Thyroid gland (tissue), 4 donors: ENCODE measurements around the gene ANO9. TPM values are rescaled to one million over a fixed set of nuclear protein-coding genes. Genes with fewer than 3 reads are reported as not detected.
A peak's percentile ranks its signal among the peaks of the same experiment; 100 is the strongest.

Source experiments
- DNase-seq, 2 donors: peaks; one replicate each; pipeline ENCODE4 v3.0.0-alpha.2; 2019
- H3K27ac ChIP-seq, 3 donors: fragments of 200-600 bp; sonication (generic); 1 replicate in 2 of 3; 2 replicates in 1 of 3; pipeline ENCODE4 v1.5.1; 2016 to 2019; ENCODE audit warnings: mild to moderate bottlenecking in 1 of 3, moderate library complexity in 1 of 3
- H3K27me3 ChIP-seq: fragments of 200-600 bp; sonication (generic); one replicate; pipeline ENCODE4 v1.5.1; 2019
- H3K36me3 ChIP-seq, 2 donors: fragments of 200-600 bp; sonication (generic); one replicate each; pipeline ENCODE4 v1.5.1; 2016 to 2019
- H3K4me1 ChIP-seq, 2 donors: fragments of 200-600 bp; sonication (generic); one replicate each; pipeline ENCODE4 v1.5.1; 2017 to 2019
- H3K4me3 ChIP-seq, 3 donors: fragments of 200-600 bp; sonication (generic); replicated peaks in 1 of 3; 1 replicate in 2 of 3; 2 replicates in 1 of 3; pipeline ENCODE4 v1.5.1; 2016; ENCODE audit warnings: mild to moderate bottlenecking in 1 of 3
- H3K9me3 ChIP-seq: fragments of 200-600 bp; sonication (generic); one replicate; pipeline ENCODE4 v1.5.1; 2017
- CTCF ChIP-seq, 6 experiments: fragments of 200-600 bp in 3 of 6; fragments of 450-650 bp in 3 of 6; sonication (generic) in 3 of 6; IDR thresholded peaks; one replicate each; pipeline ENCODE4 v1.5.1; 2016 to 2019; ENCODE audit warnings: antibody characterized with exemption in 6 of 6, mild to moderate bottlenecking in 2 of 6, inconsistent platforms in 1 of 6, moderate library complexity in 1 of 6
- POLR2A ChIP-seq, 2 donors: fragments of 450-650 bp; IDR thresholded peaks; one replicate each; pipeline ENCODE4 v1.6.1; 2017; ENCODE audit warnings: antibody characterized with exemption in 2 of 2, mild to moderate bottlenecking in 2 of 2, moderate library complexity in 1 of 2
- WGBS, 2 donors: methylation state at CpG; one replicate each; pipeline ENCODE4 v1.1.5; 2017; 5-methylcytosine and 5-hydroxymethylcytosine counted together
- intact Hi-C: fragments of 100-400 bp; cut with DNase I; formaldehyde crosslinking; loops from one replicate; pipeline ENCODE4 v1.15.1; 2023
- total RNA-seq, 4 donors: library from RNA; depleted of rRNA; stranded (reverse); fragments of >200 nt; gene quantifications; one replicate each; pipeline ENCODE4 v1.2.3, GENCODE V29; 2016

The ANO9 gene
- total RNA-seq, 4 donors from 2014 or later = 3.7 to 6.4 (median 4.7) TPM

DNA sequence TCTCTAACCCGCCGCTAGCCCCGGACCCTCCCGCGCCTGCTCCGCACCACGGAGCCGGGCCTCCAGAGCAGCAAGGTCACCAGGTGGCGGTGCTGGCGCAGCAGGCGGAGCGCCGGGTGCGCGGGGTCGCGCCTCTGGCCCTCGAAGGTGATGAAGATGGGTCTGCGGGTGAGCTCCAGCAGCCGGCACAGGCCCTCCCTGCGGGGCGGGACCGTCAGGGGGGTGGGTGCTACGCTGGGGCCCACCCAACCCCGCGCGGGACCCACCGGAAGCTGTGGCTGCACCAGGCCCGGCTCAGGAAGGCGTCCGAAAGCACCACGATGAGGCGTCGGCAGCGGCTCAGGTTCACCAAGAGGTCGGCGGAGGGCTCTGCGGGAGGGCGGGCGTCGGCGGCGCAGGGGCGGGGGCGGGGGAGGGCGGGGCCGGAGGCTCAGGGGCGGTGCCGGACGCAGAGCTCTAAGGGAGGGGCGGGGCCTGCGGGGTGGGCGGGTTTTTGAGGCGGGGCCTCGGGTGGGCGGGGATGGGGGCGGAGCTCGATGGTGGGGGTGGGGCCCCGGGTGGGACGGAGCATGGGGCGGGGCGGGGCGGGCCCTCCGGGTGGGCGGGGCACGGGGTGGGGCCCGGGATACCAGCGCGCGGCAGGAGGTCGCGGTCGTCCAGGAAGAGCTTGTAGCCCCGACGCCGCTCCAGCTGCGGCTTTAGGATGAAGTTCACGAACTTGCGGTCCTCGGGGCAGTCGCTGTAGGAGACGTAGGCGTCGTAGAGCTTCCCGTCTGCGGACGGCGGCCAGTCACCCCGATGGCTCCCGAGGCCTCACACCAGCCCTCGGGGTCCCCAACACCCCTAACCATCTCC lies 34.8 kb downstream of the ANO9 start:
- Histone ChIP-seq H3K36me3 (peaks cover 0 to 9% of the 10 kb centered on the region in 2 donors), H3K9me3 (no peaks in the 10 kb centered on the region), H3K4me1 (peaks cover 0 to 5% of the 10 kb centered on the region in 2 donors), H3K4me3 (peak overlapping the region in 1 of 3 donors; percentile 32), H3K27me3 (no peaks in the 10 kb centered on the region), H3K27ac (peak overlapping the region in 1 of 3 donors; percentile 49)
- DNase-seq = peak; percentile 53 to 59
- WGBS, 2 donors = 21 to 72% methylated on average over 10 to 16 of the region's 91 CpGs
- intact Hi-C loops = no loop called here
- TF ChIP-seq CTCF (IDR thresholded peaks at IDR 0.05) (peak in 1 of 6 experiments; percentile 5), POLR2A (IDR thresholded peaks at IDR 0.05) (no peak)

DNA sequence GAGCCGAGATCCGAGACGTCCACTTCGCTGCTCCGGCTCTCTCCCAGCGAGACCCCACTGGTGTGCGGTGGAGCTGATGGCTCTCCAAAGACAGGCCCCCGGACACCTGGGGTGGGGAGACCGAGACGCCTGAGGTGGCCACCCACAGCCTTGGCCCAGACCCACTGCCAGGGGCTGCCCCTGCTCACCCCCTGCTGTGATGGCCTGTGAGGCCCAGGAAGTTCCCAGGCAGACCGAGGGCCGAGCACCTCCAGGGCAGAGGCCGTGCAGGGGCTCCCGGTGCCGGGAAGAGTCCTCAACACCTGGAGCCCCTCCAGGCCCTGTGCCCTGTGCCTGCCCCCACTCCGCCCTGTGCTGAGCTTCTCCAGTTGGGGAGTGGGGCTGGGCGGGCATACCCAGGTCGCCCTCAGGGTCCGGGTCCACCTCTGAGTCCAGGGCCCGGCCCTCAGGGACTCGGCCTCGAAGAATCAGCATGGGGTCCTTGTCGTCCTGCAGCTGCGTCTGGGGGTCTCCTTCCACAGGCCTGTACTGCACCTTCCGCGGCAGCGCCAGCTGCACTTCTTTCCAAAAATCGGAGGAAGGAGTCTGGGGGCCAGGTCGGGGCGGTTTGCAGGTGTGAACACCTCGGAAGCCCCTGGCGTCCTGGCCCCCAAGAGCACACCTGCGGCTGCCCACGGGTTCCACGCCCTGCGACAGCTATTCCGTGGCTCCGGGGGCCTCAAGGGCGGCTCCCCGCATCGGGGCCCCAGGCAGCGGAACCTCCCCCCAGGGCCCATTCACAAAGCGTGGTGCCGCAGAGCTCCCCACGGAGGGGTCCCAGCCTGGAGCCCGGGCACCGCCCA lies 35.6 kb downstream of the ANO9 start:
- WGBS, 2 donors = 82 to 95% methylated on average over 4 to 17 of the region's 47 CpGs
- intact Hi-C loops = no loop called here
- Histone ChIP-seq H3K27me3 (no peaks in the 10 kb centered on the region), H3K27ac (peak overlapping the region in 1 of 3 donors; percentile 49), H3K4me1 (peaks cover 0 to 5% of the 10 kb centered on the region in 2 donors), H3K9me3 (no peaks in the 10 kb centered on the region), H3K4me3 (peak overlapping the region in 1 of 3 donors; percentile 32), H3K36me3 (peaks cover 0 to 9% of the 10 kb centered on the region in 2 donors)
- DNase-seq = no peak
- TF ChIP-seq POLR2A (IDR thresholded peaks at IDR 0.05) = no peak
- no peak for TF ChIP-seq CTCF (IDR thresholded peaks at IDR 0.05)

DNA sequence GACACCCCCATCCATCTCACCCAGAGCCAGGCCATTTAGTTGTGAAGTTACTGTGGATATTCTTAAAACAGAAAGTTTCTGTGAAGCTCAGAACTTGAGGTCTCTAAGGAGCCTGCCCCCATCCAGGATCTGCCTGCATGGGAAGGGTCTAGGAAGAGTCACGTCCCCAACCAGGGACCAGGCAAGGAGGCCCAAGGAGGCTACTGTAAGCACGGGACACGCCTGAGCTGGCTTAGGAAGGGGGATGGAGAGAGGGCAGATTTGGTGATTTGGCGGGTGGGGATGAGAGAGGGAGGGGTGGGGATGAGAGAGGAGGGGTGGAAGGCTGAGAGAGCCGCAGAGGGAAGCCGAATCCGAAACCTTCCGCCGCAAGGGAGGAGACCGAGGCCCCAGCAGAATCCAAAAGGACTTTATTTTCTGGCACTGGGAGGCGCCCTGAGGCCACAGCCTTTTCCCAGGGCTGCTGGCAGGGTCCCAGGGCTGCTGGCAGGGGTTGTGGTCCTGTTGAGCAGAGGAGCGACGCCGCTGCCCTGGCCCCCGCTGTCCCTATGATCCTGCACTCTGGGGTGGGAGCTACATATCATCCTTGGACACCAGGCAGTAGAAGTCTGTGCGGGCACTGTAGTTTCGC lies 36.4 kb downstream of the ANO9 start:
- intact Hi-C loops = no loop called here
- H3K36me3 ChIP-seq = peaks cover 0 to 9% of the 10 kb centered on the region in 2 donors
- H3K4me1 ChIP-seq = peaks cover 0 to 5% of the 10 kb centered on the region in 2 donors
- no peaks in the 10 kb centered on the region for H3K9me3 ChIP-seq
- peak in 1 of 2 donors; percentile 36 for DNase-seq
- TF ChIP-seq CTCF (IDR thresholded peaks at IDR 0.05) = no peak
- TF ChIP-seq POLR2A (IDR thresholded peaks at IDR 0.05) = no peak
- no peak overlapping the region for H3K4me3 ChIP-seq
- WGBS, 2 donors = 79 to 81% methylated on average over 10 to 17 of the region's 17 CpGs
- no peak overlapping the region for H3K27ac ChIP-seq
- no peaks in the 10 kb centered on the region for H3K27me3 ChIP-seq

- TF ChIP-seq CTCF (IDR thresholded peaks at IDR 0.05) (no peak), POLR2A (IDR thresholded peaks at IDR 0.05) (no peak)
- 94 to 96% methylated on average over 10 to 14 of the region's 14 CpGs for WGBS, 2 donors
- peaks cover 0 to 9% of the 10 kb centered on the region in 2 donors for H3K36me3 ChIP-seq
- H3K4me1 ChIP-seq = peaks cover 0 to 5% of the 10 kb centered on the region in 2 donors
- no peak for DNase-seq
- intact Hi-C loops = no loop called here
- no peaks in the 10 kb centered on the region for H3K9me3 ChIP-seq
- no peak overlapping the region for H3K27ac ChIP-seq
- H3K4me3 ChIP-seq = no peak overlapping the region
- no peaks in the 10 kb centered on the region for H3K27me3 ChIP-seq
These were observed 37.1 kb downstream of the ANO9 start for GRCh38 chr11:404551-405264.
